ENCODE data around the gene SLC17A7.

Gene SLC17A7

DNA sequence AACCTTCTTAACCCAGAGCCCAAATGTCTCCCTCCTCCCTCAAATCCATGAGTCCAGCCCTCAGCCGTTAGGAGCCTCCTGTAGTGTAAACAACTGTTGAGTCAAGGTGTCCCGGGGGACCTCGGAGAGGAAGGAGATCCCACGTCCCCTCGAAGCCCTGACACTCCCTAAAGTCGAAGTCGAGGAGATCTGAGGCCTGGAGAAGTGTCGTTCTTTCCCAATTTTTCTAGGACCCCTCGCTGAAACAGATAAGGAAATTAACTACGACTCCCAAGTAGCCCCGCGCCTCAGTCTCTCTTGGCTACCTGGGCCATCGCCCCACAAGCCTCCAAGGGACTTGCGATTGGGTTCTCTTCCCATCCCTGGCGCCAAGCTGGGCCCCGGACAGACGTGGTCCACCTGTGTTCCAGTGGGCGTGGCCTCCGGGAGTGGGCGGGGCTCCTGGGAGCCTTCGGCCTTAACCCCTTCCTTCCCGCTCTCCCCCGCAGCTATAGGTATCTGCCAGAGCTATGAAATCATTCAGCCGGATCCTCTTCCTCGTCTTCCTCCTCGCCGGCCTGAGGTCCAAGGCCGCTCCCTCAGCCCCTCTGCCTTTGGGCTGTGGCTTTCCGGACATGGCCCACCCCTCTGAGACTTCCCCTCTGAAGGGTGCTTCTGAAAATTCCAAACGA lies 15.3 kb downstream of the SLC17A7 start:
- no peak for DNase-seq

DNA sequence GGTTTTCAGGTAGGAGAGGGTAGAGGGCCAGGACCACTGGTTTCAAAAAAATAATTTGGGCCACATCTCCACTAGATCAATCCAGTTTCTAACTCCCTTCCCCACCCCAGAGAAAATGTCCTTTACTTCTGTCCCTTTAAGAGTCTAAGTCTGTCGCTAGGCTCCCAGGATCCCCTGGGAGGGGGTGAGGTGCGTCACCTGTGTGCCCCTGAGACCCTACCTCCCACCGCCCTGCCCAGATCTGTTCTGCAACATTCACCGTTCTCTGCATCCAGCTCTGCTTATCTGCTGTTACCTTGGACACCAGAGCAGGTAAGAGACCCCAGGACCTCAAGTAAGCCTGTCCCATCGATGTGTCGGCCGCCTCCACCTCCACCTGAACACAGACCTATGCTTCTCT lies 16.1 kb downstream of the SLC17A7 start, which contains the start of gene GFY:
Gene GFY, plus strand, starts transcription at position 211 of the 400 bp plus-strand sequence. CDS start 1,043 bp downstream, outside the sequence.
- no peak for DNase-seq

DNA sequence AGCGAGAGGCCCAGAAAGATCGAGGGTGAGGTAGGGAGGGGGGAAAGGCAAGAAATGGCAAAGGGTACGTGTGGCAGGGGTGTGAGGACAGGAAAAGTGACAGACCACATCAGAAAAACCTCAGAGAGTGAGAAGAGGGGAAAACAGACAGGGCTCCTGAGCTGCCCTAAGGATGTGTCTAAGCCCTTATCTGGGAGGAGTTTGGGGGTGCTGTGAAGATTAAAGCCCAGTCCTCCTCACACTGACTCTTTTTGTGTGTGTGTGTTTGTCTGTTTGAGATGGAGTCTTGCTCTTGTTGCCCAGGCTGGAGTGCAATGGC lies 17.4 kb downstream of the SLC17A7 start:
- no peak for DNase-seq

DNA sequence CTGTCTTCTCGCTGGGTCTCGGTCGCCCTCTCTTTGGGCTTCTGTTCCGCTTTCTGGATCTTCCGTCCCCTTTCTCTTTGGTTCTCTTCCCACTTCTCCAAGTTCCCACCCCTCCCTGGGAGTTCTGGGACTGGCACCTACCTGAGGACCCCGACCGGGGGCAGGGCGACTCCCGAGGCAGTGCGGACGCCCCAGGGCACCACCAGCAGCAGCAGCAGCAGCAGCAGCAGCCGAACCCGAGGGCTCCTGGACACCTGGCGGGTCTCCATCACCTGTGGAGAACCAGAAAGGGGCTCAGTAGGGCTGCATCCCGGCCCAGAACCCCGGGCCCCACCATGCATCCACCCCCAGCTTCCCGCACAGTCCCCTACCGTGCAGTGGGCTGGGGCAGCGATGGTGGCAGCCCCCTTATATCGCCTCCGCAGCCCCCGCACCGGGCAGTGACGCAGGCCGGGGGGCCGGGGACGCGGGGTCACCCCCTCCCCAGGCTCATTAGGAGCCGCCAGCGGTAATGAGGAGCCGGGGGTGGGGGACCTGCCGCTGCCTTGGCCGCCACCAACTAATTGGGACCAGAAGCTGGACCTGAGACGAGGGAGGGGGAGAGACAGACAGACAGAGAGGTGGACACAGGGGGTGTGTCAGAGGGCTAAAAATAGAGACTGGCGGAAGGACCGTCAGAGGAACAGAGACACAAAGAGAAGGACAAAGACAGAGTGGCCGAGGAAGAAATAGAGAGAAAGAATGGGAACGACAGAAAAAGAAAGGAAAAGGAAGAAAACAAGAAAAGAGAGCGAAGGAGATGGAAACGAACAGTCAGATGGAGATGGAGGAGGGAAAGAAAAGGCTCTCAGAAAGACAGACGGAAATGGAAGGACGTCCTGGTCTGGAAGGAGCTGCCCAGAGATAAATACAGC lies 18.0 kb downstream of the SLC17A7 start, which contains the start of gene PTH2:
Gene PTH2, minus strand, starts transcription at position 371 of the 914 bp plus-strand sequence. Its CDS starts 102 bp downstream, at position 269.
- DNase-seq, result no peak

DNA sequence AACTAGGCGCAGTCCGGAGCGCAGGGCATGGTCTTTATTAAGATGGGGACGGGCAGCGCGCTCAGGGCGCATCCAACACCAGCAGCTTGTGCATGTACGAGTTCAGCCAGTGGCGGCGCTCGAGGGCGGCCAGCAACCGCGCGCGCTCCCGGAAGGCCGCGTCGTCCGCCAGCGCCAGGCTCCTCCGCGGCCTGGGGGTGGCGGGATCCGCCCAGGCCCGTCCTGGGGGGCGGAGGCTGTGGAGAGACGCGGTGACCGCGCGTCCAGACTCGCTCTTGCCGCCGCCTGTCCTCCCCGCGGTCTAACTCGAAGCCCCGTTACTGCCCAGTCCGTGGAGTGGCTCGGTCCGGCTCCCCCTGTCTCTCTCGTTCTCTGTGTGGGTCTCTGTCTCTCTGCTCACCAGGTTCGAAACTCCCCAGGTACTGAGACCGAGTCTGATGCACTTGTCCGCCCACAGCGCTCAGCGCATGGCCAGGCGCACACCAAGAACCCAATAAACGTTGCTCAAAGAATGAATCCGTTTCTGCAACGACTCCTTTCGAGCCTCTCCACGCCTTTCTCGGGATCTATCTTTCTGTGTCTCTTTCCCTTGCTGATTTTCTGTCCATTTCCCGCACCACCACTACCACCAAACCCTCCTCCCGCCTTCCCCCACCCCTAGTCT lies 18.8 kb downstream of the SLC17A7 start:
- DNase-seq, result no peak

DNA sequence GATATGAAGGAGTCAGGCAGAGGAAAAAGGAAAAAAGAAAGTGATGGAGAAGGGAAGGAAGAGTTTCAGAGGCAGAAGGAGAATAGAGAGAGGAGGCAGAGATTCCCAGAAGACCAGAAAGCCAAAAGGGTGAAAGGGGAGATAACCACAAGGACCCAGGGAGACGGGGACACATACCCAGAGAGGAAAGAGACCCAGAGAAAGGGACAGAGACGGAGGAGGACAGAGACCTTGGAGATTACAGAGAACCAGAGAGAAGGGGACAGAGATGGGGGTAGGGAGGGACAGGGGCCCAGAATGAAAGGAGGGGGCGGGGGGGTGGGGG lies 19.5 kb downstream of the SLC17A7 start:
- DNase-seq, result no peak

DNA sequence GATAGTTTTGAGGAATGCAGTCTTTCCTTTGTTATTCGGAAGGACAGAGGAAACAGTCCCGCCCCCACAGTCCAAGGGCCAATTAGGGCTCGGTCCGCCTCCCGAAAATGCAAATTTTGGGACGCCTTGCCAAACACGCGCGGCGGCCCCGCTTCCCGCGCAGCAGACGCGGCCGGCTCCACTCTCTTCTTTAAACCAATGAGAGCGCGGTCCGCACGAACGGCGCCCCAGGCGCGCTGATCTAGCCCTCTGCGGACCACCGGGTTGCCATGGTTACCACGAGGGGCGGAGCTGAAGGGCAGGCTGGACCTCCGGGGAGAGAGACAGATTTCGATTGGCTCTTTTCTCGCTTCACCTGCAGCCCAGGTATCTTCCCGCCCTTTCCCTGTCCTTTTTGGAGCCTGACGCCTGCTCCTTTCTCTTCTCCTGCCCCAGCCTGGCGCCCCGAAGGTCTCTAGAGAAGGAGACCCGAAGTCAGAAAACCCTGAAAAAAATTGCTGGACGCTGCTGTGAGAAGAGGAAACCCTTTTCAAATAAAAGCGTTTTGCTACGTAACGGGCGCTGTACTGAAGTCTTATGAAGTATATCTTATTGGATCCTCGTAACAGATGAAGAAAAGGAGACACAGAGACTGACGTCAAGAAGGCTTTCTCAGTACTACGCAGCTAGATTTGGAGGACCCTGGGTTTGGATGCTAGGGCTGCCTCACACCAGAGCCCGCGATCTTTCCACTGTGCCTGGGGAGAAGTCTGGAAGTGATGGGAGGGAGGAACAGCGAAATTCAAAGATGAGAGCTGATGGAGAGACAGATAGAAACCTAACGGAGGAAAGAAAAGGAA lies 20.1 kb downstream of the SLC17A7 start:
- peak; percentile 59 for DNase-seq

DNA sequence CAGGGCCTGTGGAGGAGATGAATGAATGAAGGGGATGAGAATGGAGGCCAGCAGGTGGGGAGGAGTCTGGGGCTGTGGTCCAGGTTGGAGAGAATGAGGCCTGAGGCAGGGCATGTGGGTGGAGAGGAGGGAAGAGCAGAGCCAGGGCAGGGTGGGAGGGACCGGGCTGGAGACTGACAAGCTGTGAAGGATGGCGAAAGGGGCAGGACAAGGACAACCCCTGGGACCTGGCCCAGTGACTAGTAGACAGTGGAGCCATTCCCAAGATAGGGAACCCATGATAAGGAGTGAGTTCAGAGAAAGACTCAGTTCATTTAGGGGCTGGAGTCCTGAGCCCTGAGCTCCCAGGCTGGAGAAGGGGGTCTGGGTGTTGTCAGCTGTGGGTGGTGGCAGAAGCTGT lies 21.1 kb downstream of the SLC17A7 start:
- DNase-seq, result no peak

DNA sequence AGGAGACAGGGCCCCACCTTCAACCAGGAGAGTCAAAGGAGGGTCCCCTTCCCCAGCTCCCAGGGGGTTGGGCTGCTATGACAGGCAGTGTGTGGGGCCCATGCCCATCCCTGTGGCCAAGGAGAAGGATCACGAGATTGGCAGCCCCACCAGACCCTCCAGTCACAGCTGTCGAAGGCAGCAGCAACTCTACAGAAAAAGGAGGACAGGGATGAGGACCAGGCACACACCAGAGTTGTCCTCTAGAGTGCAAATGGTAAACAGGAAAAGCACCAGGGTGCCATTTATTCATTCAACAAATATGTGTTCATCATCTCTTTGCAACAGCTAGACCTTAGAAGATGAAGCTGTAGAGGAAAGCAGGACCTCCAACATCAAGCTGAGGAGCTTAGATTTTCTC lies 22.2 kb downstream of the SLC17A7 start:
- DNase-seq, result no peak

DNA sequence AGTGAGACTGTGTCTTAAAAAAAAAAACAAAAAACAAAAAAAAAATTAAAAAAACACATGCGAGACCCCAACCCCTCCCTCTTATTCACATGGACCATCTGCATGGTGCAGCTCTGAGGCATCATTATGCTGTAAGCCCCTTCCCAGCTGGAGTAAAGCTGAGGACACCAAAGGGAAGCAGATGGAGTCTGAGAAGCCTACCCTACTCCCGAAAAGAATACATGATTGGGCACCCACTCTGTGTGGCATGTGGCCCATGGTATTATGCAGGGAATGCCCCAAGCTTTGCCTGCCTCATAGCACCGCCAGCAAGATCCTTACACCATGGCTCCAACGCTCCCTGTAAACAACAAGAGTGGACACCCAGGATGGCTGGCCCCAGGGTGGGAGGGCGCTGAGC lies 22.8 kb downstream of the SLC17A7 start:
- no peak for DNase-seq

DNA sequence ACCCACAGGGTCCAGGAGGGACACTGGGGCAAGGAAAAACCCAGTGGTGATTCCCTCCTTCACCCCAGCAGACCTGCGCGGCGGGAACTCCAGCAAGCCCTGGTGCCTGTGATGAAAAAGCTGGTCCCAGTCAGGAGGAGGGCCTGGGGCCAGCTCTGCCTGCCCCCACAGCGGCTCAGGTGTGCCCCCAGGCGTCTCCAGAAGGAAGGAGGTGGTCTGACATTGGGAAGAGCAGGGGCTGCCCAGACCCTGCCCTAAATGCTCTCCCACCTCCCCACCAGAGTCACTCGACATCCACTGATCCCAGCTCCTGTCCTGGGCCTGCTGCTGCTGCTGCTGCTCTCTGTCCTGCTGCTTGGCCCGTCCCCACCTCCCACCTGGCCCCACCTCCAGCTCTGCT lies 24.2 kb downstream of the SLC17A7 start:
- no peak for DNase-seq

DNA sequence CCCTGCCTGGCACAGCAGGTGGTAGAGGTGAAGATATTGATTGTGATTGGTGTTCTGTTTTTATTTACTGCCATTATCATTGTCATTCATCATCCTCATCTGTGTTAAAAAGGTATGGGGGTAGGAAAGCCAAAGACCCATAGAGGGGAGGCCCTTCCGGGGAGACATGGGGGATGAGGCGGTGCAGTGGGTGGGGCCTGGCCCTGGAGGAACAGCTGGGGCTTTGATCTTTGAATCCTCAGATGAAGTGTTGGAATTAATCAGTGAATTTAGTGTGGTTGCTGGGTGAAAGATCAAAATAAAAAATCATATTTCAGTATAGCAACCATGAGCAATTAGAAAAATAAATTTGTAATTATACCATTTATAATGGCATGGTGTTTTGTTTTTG lies 25.5 kb downstream of the SLC17A7 start:
- DNase-seq, result no peak

DNA sequence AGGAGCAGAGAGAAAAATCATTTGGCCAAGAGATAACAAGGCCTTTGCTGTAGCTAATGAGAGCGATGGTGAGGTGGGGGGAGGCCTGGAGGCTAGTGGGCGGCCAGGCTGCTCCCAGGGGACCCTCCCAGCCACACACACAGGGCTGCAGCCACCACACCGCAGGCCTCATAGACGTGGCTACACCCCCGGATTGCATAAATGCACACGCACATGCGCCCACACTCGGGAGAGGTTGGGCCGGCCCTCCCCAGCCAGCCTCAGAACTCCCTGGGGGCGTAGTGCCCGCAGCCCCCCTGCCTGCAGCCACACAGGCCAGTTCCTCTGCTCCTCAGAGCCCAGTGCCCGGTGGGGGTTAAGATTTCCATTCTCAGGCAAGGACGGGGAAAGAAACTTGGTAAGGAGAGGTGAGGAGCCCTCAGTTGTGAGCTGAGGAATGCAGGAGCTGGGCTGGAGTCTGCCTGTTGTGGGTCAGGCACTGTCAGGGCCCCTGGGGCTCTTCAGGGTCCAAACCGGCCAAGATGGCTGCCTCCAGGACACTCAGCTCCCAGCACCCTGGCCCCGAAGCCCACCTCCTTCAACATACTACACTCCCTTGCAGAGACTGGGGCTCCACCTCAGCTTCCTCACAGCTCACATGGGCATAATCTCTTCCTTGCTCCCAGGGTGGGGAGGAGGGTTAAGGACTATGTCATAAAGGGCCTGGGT lies 26.1 kb downstream of the SLC17A7 start:
- peak; percentile 73 for DNase-seq

DNA sequence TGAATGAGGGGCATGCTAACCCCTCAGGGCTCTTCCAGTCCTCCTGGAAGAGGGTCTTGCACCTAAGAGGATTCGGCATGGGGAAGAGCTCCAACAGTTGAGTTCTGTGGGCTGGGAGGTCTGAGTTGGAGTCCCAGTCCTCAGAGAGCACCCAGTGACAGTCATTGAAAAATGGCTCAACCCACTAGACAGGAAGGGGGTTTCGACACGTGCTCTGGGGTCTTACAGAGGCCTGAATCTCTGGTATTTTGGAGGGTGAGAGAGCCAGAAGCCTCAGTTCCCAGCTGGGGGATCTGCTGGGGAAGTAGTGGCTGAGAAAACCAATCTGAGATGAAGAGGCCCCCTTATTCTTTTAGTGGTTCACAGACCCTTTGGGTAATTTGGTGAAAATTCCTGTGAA lies 27.1 kb downstream of the SLC17A7 start:
- DNase-seq, result no peak

DNA sequence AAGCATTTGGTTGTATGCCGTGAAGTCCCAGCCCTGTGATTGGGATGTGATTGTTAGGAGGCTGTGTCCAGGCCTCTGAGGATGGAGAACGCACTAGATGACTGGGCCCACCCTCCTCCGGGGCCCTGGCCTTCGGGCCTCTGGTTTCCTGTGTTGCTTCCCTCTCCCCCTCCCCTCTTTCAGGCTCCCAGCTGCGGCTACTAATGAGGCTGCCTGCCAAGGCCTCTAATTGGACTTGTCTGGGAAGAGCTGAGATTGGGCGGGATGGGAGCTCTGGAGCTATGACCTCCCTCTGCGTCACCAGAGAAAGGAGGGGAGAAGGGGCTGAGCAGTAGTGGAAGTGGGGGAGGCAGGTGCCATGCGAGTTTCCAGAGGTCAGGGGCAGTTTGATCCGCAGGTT lies 28.0 kb downstream of the SLC17A7 start:
- DNase-seq, result no peak

DNA sequence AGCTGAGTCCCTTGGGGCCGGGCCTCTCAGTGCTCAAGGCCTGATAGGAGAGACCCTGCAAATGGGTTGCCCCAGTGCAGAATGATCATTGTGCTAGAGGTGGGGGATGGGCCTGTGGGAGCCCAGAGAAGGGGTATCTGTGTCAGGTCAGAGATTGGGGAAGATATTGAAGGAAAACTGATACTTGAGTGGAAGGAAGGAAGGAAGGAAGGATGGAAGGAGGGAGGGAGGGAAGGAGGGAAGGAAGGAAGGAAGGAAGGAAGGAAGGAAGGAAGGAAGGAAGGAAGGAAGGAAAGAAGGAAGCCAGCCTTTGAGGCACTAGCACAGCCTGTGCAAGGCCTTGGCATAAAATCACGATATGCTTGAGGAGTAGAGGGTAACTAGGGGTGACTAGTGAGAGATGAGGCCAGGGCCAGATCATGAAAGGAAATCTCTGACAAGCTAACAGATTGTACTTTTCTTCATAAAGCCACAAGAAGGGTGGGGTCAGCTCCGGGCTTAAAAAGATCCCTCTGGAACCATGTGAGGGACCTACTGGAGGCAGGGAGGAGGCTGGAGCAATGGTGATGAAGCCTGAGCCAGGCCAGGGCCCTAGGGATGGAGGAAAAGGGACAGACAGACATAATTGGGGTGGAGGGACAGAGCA lies 29.5 kb downstream of the SLC17A7 start:
- DNase-seq, result no peak

DNA sequence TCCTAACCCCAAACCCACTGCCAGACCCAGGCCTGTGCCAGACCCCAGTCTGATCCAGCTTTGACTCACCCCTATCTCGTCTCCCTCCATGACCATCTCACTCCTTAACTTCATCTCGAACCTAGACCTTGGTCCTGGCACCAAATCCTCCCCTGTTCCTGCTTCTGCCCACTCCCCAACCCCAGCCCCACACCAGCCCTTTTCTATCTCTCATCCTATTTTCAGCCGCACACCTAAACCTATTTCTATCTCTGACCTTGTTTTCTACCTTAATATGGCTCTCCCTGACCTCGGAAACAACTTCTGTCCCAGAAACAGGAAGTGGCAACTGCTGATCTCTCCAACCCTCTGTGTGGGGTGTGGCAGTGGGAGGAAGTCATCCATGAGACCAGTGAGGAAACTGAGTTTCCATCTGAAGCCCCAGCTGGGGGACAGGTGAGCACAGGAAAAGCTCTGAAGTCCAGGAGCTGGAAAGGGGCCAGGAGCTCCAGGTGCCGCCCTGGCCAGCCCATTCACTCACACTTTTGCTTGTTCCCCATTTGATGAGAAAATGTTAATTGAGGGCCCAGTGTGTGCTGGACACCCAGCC lies 31.8 kb downstream of the SLC17A7 start:
- DNase-seq, result peak; percentile 85

DNA sequence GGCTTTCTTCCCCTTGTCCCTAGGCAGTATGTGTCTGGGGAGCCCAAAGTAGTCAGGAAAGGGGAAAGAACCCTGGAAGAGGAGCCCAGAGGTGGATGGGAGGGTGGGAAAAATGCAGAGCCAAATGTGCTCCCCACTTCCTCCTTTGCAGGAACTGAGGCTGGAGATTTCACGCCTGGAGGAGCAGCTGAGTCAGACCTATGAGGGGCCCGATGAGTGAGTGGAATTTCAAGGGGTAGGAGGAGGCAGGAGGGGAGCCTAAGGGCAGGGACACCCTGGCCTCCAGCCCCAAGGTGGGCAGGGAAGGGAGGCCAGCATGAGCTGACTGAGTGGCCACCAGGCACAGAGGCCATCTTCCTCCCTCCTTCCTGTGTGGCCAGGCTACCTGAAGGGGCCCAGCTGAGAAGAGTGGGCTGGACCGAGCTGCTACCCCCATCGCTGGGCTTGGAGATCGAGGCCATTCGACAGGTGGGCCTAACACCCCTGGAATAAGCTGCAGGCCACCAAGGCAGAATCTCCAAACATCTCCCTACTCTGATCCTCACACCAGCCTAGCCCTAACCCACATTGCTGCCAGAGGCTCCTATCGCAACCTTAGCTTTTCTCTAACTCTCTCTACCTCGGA lies 32.4 kb downstream of the SLC17A7 start:
- DNase-seq, result peak; percentile 47

DNA sequence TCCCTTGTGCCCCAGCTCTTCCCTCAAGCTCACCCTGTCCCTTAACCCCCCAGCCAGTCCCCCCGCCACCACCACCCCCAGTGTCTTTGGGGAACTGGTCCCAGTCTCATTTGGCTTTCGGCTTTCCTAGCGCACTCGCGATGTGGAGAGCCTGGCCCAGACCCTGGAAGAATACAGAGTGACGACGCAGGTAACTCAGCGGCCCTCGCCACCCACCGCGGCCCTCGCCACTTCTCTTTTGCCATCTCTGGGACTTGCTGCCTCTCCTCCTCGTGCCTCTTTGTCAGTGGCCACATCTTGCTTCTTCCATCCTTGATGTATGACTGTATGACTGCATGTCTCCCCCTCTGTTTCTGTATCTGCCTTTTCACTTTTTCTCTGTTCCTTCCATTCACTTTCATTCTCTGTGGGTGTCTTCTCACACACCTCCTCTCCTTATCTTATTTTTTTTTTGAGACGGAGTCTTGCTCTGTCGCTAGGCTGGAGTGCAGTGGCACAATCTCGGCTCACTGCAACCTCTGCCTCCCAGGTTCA lies 33.8 kb downstream of the SLC17A7 start:
- DNase-seq, result no peak

DNA sequence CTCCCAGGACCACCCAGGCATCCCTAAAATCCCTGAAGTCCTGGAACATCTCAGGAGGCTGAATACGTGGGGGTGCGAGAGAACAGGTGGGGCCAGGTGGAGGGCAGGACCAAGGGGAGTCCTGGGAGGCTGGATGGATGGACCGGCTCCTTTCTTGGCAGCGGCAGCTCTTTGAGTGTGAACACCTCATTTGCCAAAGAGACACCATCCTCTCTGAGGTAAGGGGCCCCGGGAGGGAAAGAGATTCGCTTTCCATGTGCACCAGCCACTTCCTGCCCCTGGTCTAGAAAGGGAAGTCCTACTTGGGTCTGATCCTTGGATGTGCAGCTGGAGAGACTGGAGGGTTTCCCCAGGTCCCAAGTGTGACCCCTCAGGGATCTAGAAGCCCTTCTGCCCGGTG lies 34.2 kb downstream of the SLC17A7 start:
- no peak for DNase-seq
